Endodermal cell (in vitro differentiated cells): Measurements from ENCODE around the gene CFAP251. TPM values are rescaled to one million over a fixed set of nuclear protein-coding genes. Genes with fewer than 3 reads are reported as not detected.

ENCODE experiments used
- DNase-seq: peaks from one replicate; pipeline ENCODE4 v3.0.0-alpha.2; 2017
- H3K27ac ChIP-seq: 2 replicates; pipeline ENCODE4 v1.5.1; 2013; ENCODE audit warnings: mild to moderate bottlenecking, low read depth, low read length, moderate library complexity
- H3K27me3 ChIP-seq: 2 replicates; pipeline ENCODE4 v1.6.1; 2013; ENCODE audit warnings: mild to moderate bottlenecking, low read length, moderate library complexity; ENCODE audit not compliant: insufficient read depth, control insufficient read depth, poor library complexity, severe bottlenecking
- H3K36me3 ChIP-seq: 2 replicates; pipeline ENCODE4 v1.7.0; 2013; ENCODE audit warnings: mild to moderate bottlenecking, low read length, moderate library complexity; ENCODE audit not compliant: control insufficient read depth, insufficient read depth
- H3K4me1 ChIP-seq: one replicate; pipeline ENCODE4 v1.7.0; 2013; ENCODE audit warnings: low read length; ENCODE audit not compliant: control insufficient read depth, insufficient read depth
- H3K4me3 ChIP-seq: 2 replicates; pipeline ENCODE4 v1.5.1; 2013; ENCODE audit warnings: mild to moderate bottlenecking, low read length, moderate library complexity
- H3K9ac ChIP-seq: 2 replicates; pipeline ENCODE4 v1.6.1; 2013; ENCODE audit warnings: mild to moderate bottlenecking, low read length, moderate library complexity; ENCODE audit not compliant: poor library complexity, severe bottlenecking; ENCODE audit errors: extremely low read depth
- H3K9me3 ChIP-seq: 2 replicates; pipeline ENCODE4 v1.6.1; 2013; ENCODE audit warnings: mild to moderate bottlenecking, low read length, moderate library complexity; ENCODE audit not compliant: control insufficient read depth
- H3K27ac Mint-ChIP-seq: 2 replicates; pipeline ENCODE4 v1.8.0; 2020; ENCODE audit warnings: mixed read lengths
- H3K27me3 Mint-ChIP-seq: 2 replicates; pipeline ENCODE4 v1.8.0; 2021; ENCODE audit warnings: mild to moderate bottlenecking, mixed read lengths; ENCODE audit not compliant: insufficient read depth
- H3K36me3 Mint-ChIP-seq: 2 replicates; pipeline ENCODE4 v1.8.0; 2020; ENCODE audit warnings: low read depth, mixed read lengths
- H3K4me1 Mint-ChIP-seq: 2 replicates; pipeline ENCODE4 v1.8.0; 2020; ENCODE audit warnings: mixed read lengths
- H3K4me3 Mint-ChIP-seq: 2 replicates; pipeline ENCODE4 v1.8.0; 2020; ENCODE audit warnings: mild to moderate bottlenecking, moderate library complexity, mixed read lengths
- H3K9me3 Mint-ChIP-seq: 2 replicates; pipeline ENCODE4 v1.8.0; 2020; ENCODE audit warnings: mild to moderate bottlenecking, mixed read lengths
- WGBS, 2 experiments: methylation state at CpG; one replicate each; pipeline versions ENCODE4 v1.1.5 to v1.1.7; 2013; ENCODE audit warnings: missing lambda C conversion rate in 2 of 2, mixed read lengths in 1 of 2; ENCODE audit not compliant: insufficient coverage in 1 of 2, insufficient read length in 1 of 2; 5-methylcytosine and 5-hydroxymethylcytosine counted together
- total RNA-seq, 2 donors: library from RNA; stranded (reverse); fragmentation: NEBNext Ultra II Directional in 1 of 2; extraction: Animal tissue kit (Norgen Biotek cat#: 25700) in 1 of 2; gene quantifications; 2 replicates in 1 of 2; 3 replicates in 1 of 2; pipeline ENCODE4 v1.2.1, GENCODE V29; 2021
- TF ChIP-seq, protein P1 (sequence below): fragments of 200-600 bp; sonication (generic); conservative IDR thresholded peaks from 2 replicates; pipeline ENCODE4 v1.5.0; 2021; ENCODE audit warnings: antibody characterized with exemption, mild to moderate bottlenecking

CFAP251 gene
- total RNA-seq, 2 donors from 2014 or later = 3.4 to 11.2 TPM

DNA sequence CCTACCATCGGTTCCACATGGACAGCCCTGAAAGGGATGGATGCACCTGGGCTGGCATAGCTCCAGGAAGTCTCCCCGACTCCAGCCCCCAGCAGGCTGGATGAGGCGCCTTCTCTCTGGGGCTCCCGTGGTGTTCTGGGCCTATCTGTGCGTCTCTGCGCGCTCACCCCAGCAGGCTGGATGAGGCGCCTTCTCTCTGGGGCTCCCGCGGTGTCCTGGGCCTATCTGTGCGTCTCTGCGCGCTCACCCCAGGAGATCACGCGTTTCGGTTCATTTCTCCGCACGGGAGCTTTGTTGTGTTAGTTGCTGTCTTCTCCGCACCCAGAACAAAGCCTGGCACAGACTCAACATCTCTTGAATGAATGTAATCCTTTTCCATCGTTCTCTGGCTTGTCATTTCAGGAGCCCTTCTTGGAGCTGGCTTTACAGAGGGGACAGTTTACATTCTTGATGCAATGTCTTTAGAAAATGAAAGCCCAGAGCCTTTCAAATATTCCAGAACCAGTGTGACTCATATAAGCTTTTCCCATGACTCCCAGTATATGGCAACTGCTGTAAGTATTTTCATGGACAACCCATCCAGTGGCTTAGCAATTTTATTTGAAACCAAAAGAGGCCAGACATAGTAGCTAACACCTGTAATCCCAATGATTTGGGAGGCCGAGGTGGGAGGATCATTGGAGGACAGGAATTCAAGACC lies 40.3 kb downstream of the CFAP251 start:
- 79 to 92% methylated on average over 18 to 21 of the region's 21 CpGs for WGBS, 2 experiments
- Mint-ChIP-seq H3K27me3 (peaks cover 2% of the 10 kb centered on the region), H3K9me3 (no peaks in the 10 kb centered on the region), H3K4me3 (no peak overlapping the region), H3K4me1 (peaks cover 4% of the 10 kb centered on the region), H3K36me3 (no peaks in the 10 kb centered on the region), H3K27ac (no peak overlapping the region)
- no peak for DNase-seq
- Histone ChIP-seq H3K9me3 (peaks cover 3% of the 10 kb centered on the region), H3K27ac (no peak overlapping the region), H3K4me1 (no peaks in the 10 kb centered on the region), H3K4me3 (no peak overlapping the region), H3K36me3 (peaks cover 5% of the 10 kb centered on the region), H3K9ac (no peak overlapping the region), H3K27me3 (no peaks in the 10 kb centered on the region)
- TF ChIP-seq, protein P1, sequence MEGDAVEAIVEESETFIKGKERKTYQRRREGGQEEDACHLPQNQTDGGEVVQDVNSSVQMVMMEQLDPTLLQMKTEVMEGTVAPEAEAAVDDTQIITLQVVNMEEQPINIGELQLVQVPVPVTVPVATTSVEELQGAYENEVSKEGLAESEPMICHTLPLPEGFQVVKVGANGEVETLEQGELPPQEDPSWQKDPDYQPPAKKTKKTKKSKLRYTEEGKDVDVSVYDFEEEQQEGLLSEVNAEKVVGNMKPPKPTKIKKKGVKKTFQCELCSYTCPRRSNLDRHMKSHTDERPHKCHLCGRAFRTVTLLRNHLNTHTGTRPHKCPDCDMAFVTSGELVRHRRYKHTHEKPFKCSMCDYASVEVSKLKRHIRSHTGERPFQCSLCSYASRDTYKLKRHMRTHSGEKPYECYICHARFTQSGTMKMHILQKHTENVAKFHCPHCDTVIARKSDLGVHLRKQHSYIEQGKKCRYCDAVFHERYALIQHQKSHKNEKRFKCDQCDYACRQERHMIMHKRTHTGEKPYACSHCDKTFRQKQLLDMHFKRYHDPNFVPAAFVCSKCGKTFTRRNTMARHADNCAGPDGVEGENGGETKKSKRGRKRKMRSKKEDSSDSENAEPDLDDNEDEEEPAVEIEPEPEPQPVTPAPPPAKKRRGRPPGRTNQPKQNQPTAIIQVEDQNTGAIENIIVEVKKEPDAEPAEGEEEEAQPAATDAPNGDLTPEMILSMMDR = no peak

DNA sequence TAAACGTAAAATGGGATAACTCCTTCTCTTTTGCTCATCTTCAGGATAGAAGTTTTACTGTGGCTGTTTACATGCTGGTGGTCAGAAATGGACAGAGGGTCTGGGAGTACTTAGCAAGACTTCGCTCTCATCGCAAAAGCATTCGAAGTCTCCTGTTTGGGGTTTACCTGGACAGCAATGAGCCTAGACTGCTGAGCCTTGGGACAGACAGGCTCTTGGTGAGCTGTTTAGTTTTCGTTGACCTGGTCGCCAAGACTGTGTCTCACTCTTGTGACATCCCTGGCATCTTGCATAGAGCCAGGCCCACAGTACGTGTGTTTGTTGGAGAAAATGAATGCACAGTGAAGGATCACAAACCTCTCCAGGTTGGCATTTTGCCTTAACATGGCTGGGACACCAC lies 42.1 kb downstream of the CFAP251 start:
- TF ChIP-seq, protein P1 = no peak
- H3K9me3 ChIP-seq = no peaks in the 10 kb centered on the region
- 94 to 97% methylated on average over 7 of the region's 7 CpGs for whole genome bisulfite sequencing, 2 experiments
- H3K9ac ChIP-seq = no peak overlapping the region
- H3K27me3 ChIP-seq = no peaks in the 10 kb centered on the region
- Mint-ChIP-seq H3K36me3 (no peaks in the 10 kb centered on the region), H3K4me1 (peaks cover 4% of the 10 kb centered on the region), H3K9me3 (no peaks in the 10 kb centered on the region), H3K27ac (no peak overlapping the region), H3K27me3 (peaks cover 2% of the 10 kb centered on the region), H3K4me3 (no peak overlapping the region)
- H3K27ac ChIP-seq = no peak overlapping the region
- peaks cover 5% of the 10 kb centered on the region for H3K36me3 ChIP-seq
- DNase-seq = no peak
- no peaks in the 10 kb centered on the region for H3K4me1 ChIP-seq
- no peak overlapping the region for H3K4me3 ChIP-seq

- 88 to 94% methylated on average over 3 to 5 of the region's 5 CpGs for WGBS, 2 experiments
- Histone ChIP-seq H3K4me3 (no peak overlapping the region), H3K36me3 (peaks cover 5% of the 10 kb centered on the region), H3K27ac (no peak overlapping the region), H3K27me3 (no peaks in the 10 kb centered on the region), H3K4me1 (no peaks in the 10 kb centered on the region), H3K9ac (no peak overlapping the region), H3K9me3 (no peaks in the 10 kb centered on the region)
- Mint-ChIP-seq H3K27ac (no peak overlapping the region), H3K4me3 (no peak overlapping the region), H3K36me3 (no peaks in the 10 kb centered on the region), H3K9me3 (no peaks in the 10 kb centered on the region), H3K4me1 (peaks cover 4% of the 10 kb centered on the region), H3K27me3 (peaks cover 2% of the 10 kb centered on the region)
- DNase-seq = peak; percentile 9
- TF ChIP-seq, protein P1 = no peak
Observed at GRCh38 chr12:121961195-121961879, 42.9 kb downstream of the CFAP251 start.
